IMR-90 (cell line): Measurements from ENCODE around the gene NEURL1B. TPM values are rescaled to one million over a fixed set of nuclear protein-coding genes. Genes with fewer than 3 reads are reported as not detected.

Source experiments
- ATAC-seq: fragments of 200-7000 bp; cut with Tn5 transposase; 2 replicates; pipeline ENCODE4 v1.9.1; 2020; ENCODE audit warnings: low read depth, mild to moderate bottlenecking, moderate library complexity
- BruUV-seq: library from RNA; stranded (reverse); fragments of 400-500 nt; replicated peaks from 2 replicates; lab custom pipeline; 2021; lab: Mats Ljungman, UMichigan
- CTCF ChIA-PET: fragments of 300-600 bp; formaldehyde crosslinking; extraction: SDS; loops from one replicate; lab custom pipeline; 2021; ENCODE audit warnings: antibody characterized with exemption; lab: Yijun Ruan, JAX
- POLR2A ChIA-PET: fragments of 300-600 bp; sonication (Branson Sonifier 250); formaldehyde crosslinking; loops from one replicate; lab custom pipeline; 2022; ENCODE audit warnings: antibody characterized with exemption; ENCODE audit not compliant: unreplicated experiment; lab: Charles Lee
- DNase-seq: peaks from one replicate; pipeline ENCODE4 v3.0.0; 2013
- H2AFZ ChIP-seq: replicated peaks from 2 replicates; pipeline ENCODE3; 2013; ENCODE audit warnings: low read length, mild to moderate bottlenecking; ENCODE audit not compliant: poor library complexity
- H2AK5ac ChIP-seq: 2 replicates; pipeline ENCODE4 v1.6.1; 2013; ENCODE audit warnings: low read depth, low read length, inconsistent platforms
- H2AK9ac ChIP-seq: replicated peaks from 2 replicates; pipeline ENCODE3; 2013; ENCODE audit warnings: mild to moderate bottlenecking, low read depth, low read length, moderate library complexity; ENCODE audit not compliant: poor library complexity
- H2BK120ac ChIP-seq: 2 replicates; pipeline ENCODE4 v1.6.1; 2013; ENCODE audit warnings: low read depth, low read length, inconsistent platforms
- H2BK15ac ChIP-seq: 3 replicates; pipeline ENCODE4 v1.6.1; 2013; ENCODE audit warnings: low read depth, low read length, inconsistent platforms
- H2BK20ac ChIP-seq: 2 replicates; pipeline ENCODE4 v1.6.1; 2013; ENCODE audit warnings: low read depth, mild to moderate bottlenecking, inconsistent platforms, low read length, moderate library complexity
- H2BK5ac ChIP-seq: 2 replicates; pipeline ENCODE4 v1.6.1; 2013; ENCODE audit warnings: mild to moderate bottlenecking, low read depth, low read length, inconsistent platforms; ENCODE audit not compliant: poor library complexity, severe bottlenecking
- H3K14ac ChIP-seq: replicated peaks from 2 replicates; pipeline ENCODE4 v1.6.1; 2013; ENCODE audit warnings: low read depth, low read length, inconsistent platforms
- H3K18ac ChIP-seq: 2 replicates; pipeline ENCODE4 v1.6.1; 2013; ENCODE audit warnings: low read depth, low read length, control low read depth
- H3K23ac ChIP-seq: 2 replicates; pipeline ENCODE4 v1.6.1; 2013; ENCODE audit warnings: low read depth, low read length, inconsistent platforms
- H3K27ac ChIP-seq: 2 replicates; pipeline ENCODE4 v1.5.1; 2013; ENCODE audit warnings: mild to moderate bottlenecking, control low read depth, low read length; ENCODE audit not compliant: insufficient read depth
- H3K27me3 ChIP-seq: 2 replicates; pipeline ENCODE4 v1.6.1; 2013; ENCODE audit warnings: low read length; ENCODE audit not compliant: control insufficient read depth, insufficient read depth
- H3K36me3 ChIP-seq: 2 replicates; pipeline ENCODE4 v1.6.1; 2013; ENCODE audit warnings: low read length, mixed read lengths; ENCODE audit not compliant: control insufficient read depth, insufficient read depth
- H3K4ac ChIP-seq: 2 replicates; pipeline ENCODE4 v1.6.1; 2013; ENCODE audit warnings: low read depth, low read length, inconsistent platforms
- H3K4me1 ChIP-seq: 2 replicates; pipeline ENCODE4 v1.6.1; 2013; ENCODE audit warnings: low read length, mixed read lengths; ENCODE audit not compliant: control insufficient read depth, insufficient read depth
- H3K4me2 ChIP-seq: 2 replicates; pipeline ENCODE4 v1.6.1; 2013; ENCODE audit warnings: low read depth, mild to moderate bottlenecking, control low read depth, low read length, moderate library complexity
- H3K4me3 ChIP-seq: 2 replicates; pipeline ENCODE4 v1.5.1; 2013; ENCODE audit warnings: low read depth, mild to moderate bottlenecking, control low read depth, low read length, moderate library complexity; ENCODE audit not compliant: insufficient read depth
- H3K56ac ChIP-seq: 2 replicates; pipeline ENCODE4 v1.6.1; 2013; ENCODE audit warnings: low read length, inconsistent platforms; ENCODE audit not compliant: insufficient read depth; ENCODE audit errors: extremely low read depth
- H3K79me1 ChIP-seq, 2 experiments: 2 replicates each; pipeline ENCODE4 v1.6.1; 2013; ENCODE audit warnings: low read length in 2 of 2, inconsistent platforms in 1 of 2, low read depth in 1 of 2
- H3K9ac ChIP-seq: 2 replicates; pipeline ENCODE4 v1.6.1; 2013; ENCODE audit warnings: low read depth, low read length, control low read depth
- H3K9me1 ChIP-seq: 2 replicates; pipeline ENCODE4 v1.6.1; 2013; ENCODE audit warnings: low read length, inconsistent platforms; ENCODE audit not compliant: insufficient read depth
- H3K9me3 ChIP-seq: 2 replicates; pipeline ENCODE4 v1.6.1; 2013; ENCODE audit warnings: low read length; ENCODE audit not compliant: control insufficient read depth, insufficient read depth
- H4K20me1 ChIP-seq: 2 replicates; pipeline ENCODE4 v1.6.1; 2013; ENCODE audit warnings: low read length, inconsistent platforms; ENCODE audit not compliant: insufficient read depth
- H4K5ac ChIP-seq: 2 replicates; pipeline ENCODE4 v1.6.1; 2013; ENCODE audit warnings: mild to moderate bottlenecking, low read depth, low read length, control low read depth
- H4K8ac ChIP-seq, 2 experiments: 2 replicates each; pipeline ENCODE4 v1.6.1; 2013; ENCODE audit warnings: low read depth in 2 of 2, low read length in 2 of 2, control low read depth in 1 of 2, inconsistent platforms in 1 of 2
- H4K91ac ChIP-seq: 2 replicates; pipeline ENCODE4 v1.6.1; 2013; ENCODE audit warnings: low read depth, low read length, inconsistent platforms; ENCODE audit not compliant: insufficient read depth
- BHLHE40 ChIP-seq: fragments of 150-350 bp; IDR thresholded peaks from 2 replicates; pipeline ENCODE4 v1.6.1; 2016; ENCODE audit warnings: mild to moderate bottlenecking, low read depth, low read length
- CEBPB ChIP-seq: IDR thresholded peaks from 2 replicates; pipeline ENCODE4 v1.6.1; 2012; ENCODE audit warnings: low read depth, low read length, improper control_type of control experiment
- CHD1 ChIP-seq: IDR thresholded peaks from 2 replicates; pipeline ENCODE4 v1.6.1; 2012; ENCODE audit warnings: low read depth, low read length, improper control_type of control experiment
- FOS ChIP-seq: fragments of 150-350 bp; IDR thresholded peaks from 2 replicates; pipeline ENCODE4 v1.6.1; 2016; ENCODE audit warnings: low read depth, low read length
- MAFK ChIP-seq: IDR thresholded peaks from 2 replicates; pipeline ENCODE4 v1.6.1; 2012; ENCODE audit warnings: low read depth, low read length, improper control_type of control experiment
- MAZ ChIP-seq: IDR thresholded peaks from 2 replicates; pipeline ENCODE4 v1.6.1; 2012; ENCODE audit warnings: low read depth, mild to moderate bottlenecking, low read length, improper control_type of control experiment, moderate library complexity, borderline replicate concordance
- MXI1 ChIP-seq: IDR thresholded peaks from 2 replicates; pipeline ENCODE4 v1.6.1; 2012; ENCODE audit warnings: low read depth, mild to moderate bottlenecking, low read length, moderate library complexity, borderline replicate concordance
- NFE2L2 ChIP-seq: fragments of 150-350 bp; IDR thresholded peaks from 2 replicates; pipeline ENCODE4 v1.6.1; 2016; ENCODE audit warnings: low read depth, mild to moderate bottlenecking, low read length
- POLR2A ChIP-seq: IDR thresholded peaks from 2 replicates; pipeline ENCODE4 v1.6.1; 2012; ENCODE audit warnings: mild to moderate bottlenecking, low read depth, low read length
- RAD21 ChIP-seq: IDR thresholded peaks from 2 replicates; pipeline ENCODE4 v1.6.1; 2012; ENCODE audit warnings: low read length, improper control_type of control experiment
- RCOR1 ChIP-seq: IDR thresholded peaks from 2 replicates; pipeline ENCODE4 v1.6.1; 2012; ENCODE audit warnings: mild to moderate bottlenecking, low read length, improper control_type of control experiment; ENCODE audit not compliant: insufficient replicate concordance
- RFX5 ChIP-seq: IDR thresholded peaks from 2 replicates; pipeline ENCODE4 v1.8.0; 2012; ENCODE audit warnings: low read depth, mild to moderate bottlenecking, low read length, moderate library complexity
- SMC3 ChIP-seq: fragments of 150-350 bp; IDR thresholded peaks from 2 replicates; pipeline ENCODE4 v1.6.1; 2016; ENCODE audit warnings: low read depth, mild to moderate bottlenecking, antibody characterized with exemption, low read length, moderate library complexity
- WGBS, 2 experiments: methylation state at CpG; one replicate each; pipeline versions ENCODE4 v1.1.5 to v1.1.7; 2013; ENCODE audit warnings: missing lambda C conversion rate in 2 of 2; ENCODE audit not compliant: insufficient read length in 1 of 2; ENCODE audit errors: extremely low coverage in 2 of 2; 5-methylcytosine and 5-hydroxymethylcytosine counted together
- dilution Hi-C: fragments of 300-500 bp; cut with HindIII; formaldehyde crosslinking; loops from one replicate; pipeline ENCODE4 v1.14.3; 2018; ENCODE audit warnings: low sequenced_read_pairs; ENCODE audit not compliant: unreplicated experiment
- in situ Hi-C: fragments of 300-500 bp; cut with MboI; formaldehyde crosslinking; loops from 3 replicates; pipeline ENCODE4 v1.14.3; 2019; ENCODE audit warnings: low sequenced_read_pairs, inconsistent platforms, mixed read lengths
- intact Hi-C: fragments of 100-400 bp; cut with micrococcal nuclease; formaldehyde crosslinking; loops from 2 replicates; pipeline ENCODE4 v1.10.0; 2022
- polyA plus RNA-seq, 3 experiments: library from polyadenylated mRNA; depleted of rRNA; stranded (reverse); fragments of >200 nt; gene quantifications; 2 replicates each; pipeline ENCODE4 v1.2.3, GENCODE V29; 2012; ENCODE audit warnings: low replicate concordance in 1 of 3
- total RNA-seq: library from RNA; depleted of rRNA; stranded (reverse); fragments of >200 nt; gene quantifications from 2 replicates; pipeline ENCODE4 v1.2.3, GENCODE V29; 2012
- TF ChIP-seq, protein P1 (sequence below): fragments of 150-350 bp; IDR thresholded peaks from 2 replicates; pipeline ENCODE4 v1.6.1; 2017; ENCODE audit warnings: mild to moderate bottlenecking, antibody characterized with exemption, low read length, low read depth
- TF ChIP-seq, protein P2 (sequence below): conservative IDR thresholded peaks from 2 replicates; pipeline ENCODE4 v1.5.1; 2012; ENCODE audit warnings: mild to moderate bottlenecking, low read depth, low read length, improper control_type of control experiment
- TF ChIP-seq, protein P3 (sequence below): fragments of 150-350 bp; IDR thresholded peaks from 2 replicates; pipeline ENCODE4 v1.6.1; 2016; ENCODE audit warnings: low read depth, mild to moderate bottlenecking, low read length, moderate library complexity, borderline replicate concordance

The NEURL1B gene
- total and polyA plus RNA-seq, 2 of the 4 experiments (the other 2 are of a cell fraction): 1.8 to 2.8 TPM

DNA sequence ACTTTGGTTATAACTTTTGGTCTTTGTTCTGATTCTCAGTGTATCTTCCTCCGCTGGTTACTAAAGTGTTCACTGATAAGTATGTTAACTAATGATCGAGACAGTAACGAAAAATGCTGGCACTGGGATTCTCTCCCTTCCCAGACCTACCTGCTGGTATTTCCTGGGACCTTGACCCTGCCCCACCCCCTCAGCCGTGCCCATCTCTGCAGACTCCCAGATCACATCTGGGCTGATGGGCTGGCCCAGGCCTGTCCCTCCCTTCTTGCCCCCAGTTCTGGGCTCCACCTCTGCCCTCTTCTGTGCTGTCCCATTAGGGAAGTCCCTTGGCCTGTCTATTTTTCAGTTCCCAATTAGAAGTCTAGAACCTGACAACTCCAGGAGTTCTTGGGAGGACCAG lies 46.9 kb downstream of the NEURL1B start:
- H4K5ac ChIP-seq: no peak overlapping the region
- no peak overlapping the region for H2BK120ac ChIP-seq
- no peak overlapping the region for H2AK9ac ChIP-seq
- H3K9me3 ChIP-seq: no peaks in the 10 kb centered on the region
- H2AFZ ChIP-seq: no peak overlapping the region
- TF ChIP-seq MXI1: no peak
- TF ChIP-seq, protein P1, sequence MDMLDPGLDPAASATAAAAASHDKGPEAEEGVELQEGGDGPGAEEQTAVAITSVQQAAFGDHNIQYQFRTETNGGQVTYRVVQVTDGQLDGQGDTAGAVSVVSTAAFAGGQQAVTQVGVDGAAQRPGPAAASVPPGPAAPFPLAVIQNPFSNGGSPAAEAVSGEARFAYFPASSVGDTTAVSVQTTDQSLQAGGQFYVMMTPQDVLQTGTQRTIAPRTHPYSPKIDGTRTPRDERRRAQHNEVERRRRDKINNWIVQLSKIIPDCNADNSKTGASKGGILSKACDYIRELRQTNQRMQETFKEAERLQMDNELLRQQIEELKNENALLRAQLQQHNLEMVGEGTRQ: no peak
- TF ChIP-seq RAD21: no peak
- TF ChIP-seq, protein P2, sequence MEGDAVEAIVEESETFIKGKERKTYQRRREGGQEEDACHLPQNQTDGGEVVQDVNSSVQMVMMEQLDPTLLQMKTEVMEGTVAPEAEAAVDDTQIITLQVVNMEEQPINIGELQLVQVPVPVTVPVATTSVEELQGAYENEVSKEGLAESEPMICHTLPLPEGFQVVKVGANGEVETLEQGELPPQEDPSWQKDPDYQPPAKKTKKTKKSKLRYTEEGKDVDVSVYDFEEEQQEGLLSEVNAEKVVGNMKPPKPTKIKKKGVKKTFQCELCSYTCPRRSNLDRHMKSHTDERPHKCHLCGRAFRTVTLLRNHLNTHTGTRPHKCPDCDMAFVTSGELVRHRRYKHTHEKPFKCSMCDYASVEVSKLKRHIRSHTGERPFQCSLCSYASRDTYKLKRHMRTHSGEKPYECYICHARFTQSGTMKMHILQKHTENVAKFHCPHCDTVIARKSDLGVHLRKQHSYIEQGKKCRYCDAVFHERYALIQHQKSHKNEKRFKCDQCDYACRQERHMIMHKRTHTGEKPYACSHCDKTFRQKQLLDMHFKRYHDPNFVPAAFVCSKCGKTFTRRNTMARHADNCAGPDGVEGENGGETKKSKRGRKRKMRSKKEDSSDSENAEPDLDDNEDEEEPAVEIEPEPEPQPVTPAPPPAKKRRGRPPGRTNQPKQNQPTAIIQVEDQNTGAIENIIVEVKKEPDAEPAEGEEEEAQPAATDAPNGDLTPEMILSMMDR: no peak
- TF ChIP-seq, protein P3, sequence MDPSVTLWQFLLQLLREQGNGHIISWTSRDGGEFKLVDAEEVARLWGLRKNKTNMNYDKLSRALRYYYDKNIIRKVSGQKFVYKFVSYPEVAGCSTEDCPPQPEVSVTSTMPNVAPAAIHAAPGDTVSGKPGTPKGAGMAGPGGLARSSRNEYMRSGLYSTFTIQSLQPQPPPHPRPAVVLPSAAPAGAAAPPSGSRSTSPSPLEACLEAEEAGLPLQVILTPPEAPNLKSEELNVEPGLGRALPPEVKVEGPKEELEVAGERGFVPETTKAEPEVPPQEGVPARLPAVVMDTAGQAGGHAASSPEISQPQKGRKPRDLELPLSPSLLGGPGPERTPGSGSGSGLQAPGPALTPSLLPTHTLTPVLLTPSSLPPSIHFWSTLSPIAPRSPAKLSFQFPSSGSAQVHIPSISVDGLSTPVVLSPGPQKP: no peak
- TF ChIP-seq RCOR1: no peak
- no peak for TF ChIP-seq CHD1
- no peak for TF ChIP-seq FOS
- TF ChIP-seq MAFK: no peak
- no peak for TF ChIP-seq NFE2L2
- TF ChIP-seq CEBPB: no peak
- no peak for TF ChIP-seq BHLHE40
- TF ChIP-seq MAZ: no peak
- no peak for TF ChIP-seq RFX5
- TF ChIP-seq POLR2A: no peak
- TF ChIP-seq SMC3: no peak
- H3K4me2 ChIP-seq: no peak overlapping the region
- ATAC-seq (no peak), DNase-seq (no peak)
- CTCF ChIA-PET: interaction anchor here (0.7 to 1.4 kb wide), 2 partner anchors 27 to 209 kb away, joined by 3 to 5 read pairs; no protein-coding TSS in a partner anchor
- in situ Hi-C loops: no loop called here
- no TSS peak for BruUV-seq
- no peaks in the 10 kb centered on the region; the same call in 1 of the 2 replicates for H3K36me3 ChIP-seq
- no peak overlapping the region for H4K8ac ChIP-seq
- H4K20me1 ChIP-seq: no peaks in the 10 kb centered on the region
- no peak overlapping the region for H2AK5ac ChIP-seq
- no peak overlapping the region for H3K56ac ChIP-seq
- H3K79me1 ChIP-seq: 0 out of 4 replicates have a peak, but pooled peaks cover 0 to 1% of the 10 kb centered on the region in 2 experiments
- POLR2A ChIA-PET: no interaction called here
- peaks cover 3% of the 10 kb centered on the region; the same call in 1 of the 2 replicates for H3K9me1 ChIP-seq
- no peak overlapping the region for H3K27ac ChIP-seq
- intact Hi-C loops: no loop called here
- H3K14ac ChIP-seq: no peak overlapping the region
- no CpG with 5 or more reads among the region's 4 CpGs for WGBS, 2 experiments
- H3K18ac ChIP-seq: no peak overlapping the region
- no peaks in the 10 kb centered on the region for H3K27me3 ChIP-seq
- no peak overlapping the region for H3K4me3 ChIP-seq
- no peak overlapping the region for H2BK15ac ChIP-seq
- H2BK20ac ChIP-seq: no peak overlapping the region
- H3K4me1 ChIP-seq: peaks cover 2% of the 10 kb centered on the region; the same call in 1 of the 2 replicates
- no peak overlapping the region for H3K9ac ChIP-seq
- H3K23ac ChIP-seq: no peak overlapping the region
- no peak overlapping the region for H3K4ac ChIP-seq
- H2BK5ac ChIP-seq: no peak overlapping the region
- H4K91ac ChIP-seq: no peak overlapping the region
- dilution Hi-C loops: no loop called here
